Epithelial cell of proximal tubule (primary cell): ENCODE measurements around the gene PLPP7. TPM values are rescaled to one million over a fixed set of nuclear protein-coding genes. Genes with fewer than 3 reads are reported as not detected.

Experiments
- DNase-seq: peaks from one replicate; pipeline ENCODE4 v3.0.0-alpha.2; 2011; ENCODE audit warnings: low read depth
- H3K4me3 ChIP-seq: 2 replicates; pipeline ENCODE4 v1.5.1; 2011; ENCODE audit warnings: low read depth, mild to moderate bottlenecking, low read length
- total RNA-seq: library from RNA; depleted of rRNA; stranded (reverse); fragments of >200 nt; gene quantifications from 2 replicates; pipeline ENCODE4 v1.2.3, GENCODE V29; 2015
- TF ChIP-seq, protein P1 (sequence below): conservative IDR thresholded peaks from 2 replicates; pipeline ENCODE4 v1.5.1; 2012; ENCODE audit warnings: low read depth, mild to moderate bottlenecking, low read length

The PLPP7 gene
- total RNA-seq, 1 donor from 2014 or later = 2.2 TPM

DNA sequence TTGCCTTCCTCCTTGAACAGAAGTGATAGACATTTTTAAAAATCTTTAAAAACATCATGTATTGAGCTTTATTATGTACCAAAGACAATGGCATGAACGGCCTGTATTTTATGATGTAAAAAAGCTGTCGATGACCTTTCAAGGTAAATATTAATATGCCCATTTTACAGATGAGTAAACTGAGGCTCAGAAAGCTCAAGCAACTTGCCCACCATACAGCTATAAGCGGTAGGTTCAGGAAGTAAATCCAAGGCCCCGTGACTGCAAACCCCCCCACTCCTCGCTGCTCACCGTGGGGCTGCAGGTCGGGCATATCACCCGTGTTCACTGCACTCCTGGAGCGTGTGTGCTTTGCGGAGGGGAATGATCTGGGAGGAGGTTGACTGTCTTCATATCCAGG is 3.4 kb downstream of the PLPP7 start:
- no peak for DNase-seq
- TF ChIP-seq, protein P1, sequence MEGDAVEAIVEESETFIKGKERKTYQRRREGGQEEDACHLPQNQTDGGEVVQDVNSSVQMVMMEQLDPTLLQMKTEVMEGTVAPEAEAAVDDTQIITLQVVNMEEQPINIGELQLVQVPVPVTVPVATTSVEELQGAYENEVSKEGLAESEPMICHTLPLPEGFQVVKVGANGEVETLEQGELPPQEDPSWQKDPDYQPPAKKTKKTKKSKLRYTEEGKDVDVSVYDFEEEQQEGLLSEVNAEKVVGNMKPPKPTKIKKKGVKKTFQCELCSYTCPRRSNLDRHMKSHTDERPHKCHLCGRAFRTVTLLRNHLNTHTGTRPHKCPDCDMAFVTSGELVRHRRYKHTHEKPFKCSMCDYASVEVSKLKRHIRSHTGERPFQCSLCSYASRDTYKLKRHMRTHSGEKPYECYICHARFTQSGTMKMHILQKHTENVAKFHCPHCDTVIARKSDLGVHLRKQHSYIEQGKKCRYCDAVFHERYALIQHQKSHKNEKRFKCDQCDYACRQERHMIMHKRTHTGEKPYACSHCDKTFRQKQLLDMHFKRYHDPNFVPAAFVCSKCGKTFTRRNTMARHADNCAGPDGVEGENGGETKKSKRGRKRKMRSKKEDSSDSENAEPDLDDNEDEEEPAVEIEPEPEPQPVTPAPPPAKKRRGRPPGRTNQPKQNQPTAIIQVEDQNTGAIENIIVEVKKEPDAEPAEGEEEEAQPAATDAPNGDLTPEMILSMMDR = no peak
- no peak overlapping the region for H3K4me3 ChIP-seq

DNA sequence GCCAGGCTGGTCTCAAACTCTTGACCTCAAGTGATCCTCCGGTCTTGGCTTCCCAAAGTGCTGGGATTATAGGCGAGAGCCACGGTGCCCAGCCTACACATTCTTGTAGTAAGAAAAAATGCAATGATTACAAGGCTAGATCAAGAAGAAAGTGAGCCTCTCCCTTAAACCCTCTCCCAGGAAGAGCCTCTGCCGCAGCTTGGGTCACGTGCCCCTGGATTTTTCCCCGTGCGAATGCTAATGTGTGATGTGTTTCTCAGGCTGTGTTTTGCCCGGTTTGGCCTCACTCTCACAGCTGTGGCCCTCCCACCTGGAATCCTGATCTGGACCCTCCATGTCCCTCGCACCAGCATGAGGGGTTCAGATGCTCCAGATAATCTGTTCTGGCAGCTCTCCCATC is 6.9 kb downstream of the PLPP7 start:
- TF ChIP-seq, protein P1 = no peak
- no peak for DNase-seq
- H3K4me3 ChIP-seq = no peak overlapping the region

DNA sequence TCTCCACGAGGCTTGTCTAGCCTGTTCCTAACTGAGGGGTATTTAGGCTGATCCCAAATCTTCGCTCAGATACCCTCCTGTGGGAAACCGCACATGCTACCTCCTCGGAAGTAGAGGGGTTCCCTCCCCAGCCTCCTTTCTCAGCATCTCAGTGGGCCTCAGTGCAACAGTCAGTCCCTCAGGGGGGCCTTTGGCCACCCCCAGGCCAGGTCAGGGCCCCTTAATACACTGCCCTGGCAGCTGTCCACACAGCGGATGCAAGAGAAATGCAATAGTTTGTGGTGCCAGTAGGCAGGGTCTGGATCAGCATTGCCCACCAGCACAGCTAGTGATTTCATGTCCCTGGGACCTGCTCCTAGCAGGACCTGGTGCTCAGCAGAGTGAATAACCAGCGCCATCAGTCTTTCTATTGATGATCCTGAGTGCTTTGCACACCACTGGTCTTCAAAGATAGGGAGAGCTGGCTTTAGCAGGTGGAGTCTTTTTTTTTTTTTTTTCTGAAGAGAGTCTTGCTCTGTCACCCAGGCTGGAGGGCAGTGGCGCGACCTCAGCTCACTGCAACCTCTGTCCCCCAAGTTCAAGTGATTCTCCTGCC is 7.5 kb downstream of the PLPP7 start:
- DNase-seq = no peak
- no peak overlapping the region for H3K4me3 ChIP-seq
- TF ChIP-seq, protein P1 = no peak

DNA sequence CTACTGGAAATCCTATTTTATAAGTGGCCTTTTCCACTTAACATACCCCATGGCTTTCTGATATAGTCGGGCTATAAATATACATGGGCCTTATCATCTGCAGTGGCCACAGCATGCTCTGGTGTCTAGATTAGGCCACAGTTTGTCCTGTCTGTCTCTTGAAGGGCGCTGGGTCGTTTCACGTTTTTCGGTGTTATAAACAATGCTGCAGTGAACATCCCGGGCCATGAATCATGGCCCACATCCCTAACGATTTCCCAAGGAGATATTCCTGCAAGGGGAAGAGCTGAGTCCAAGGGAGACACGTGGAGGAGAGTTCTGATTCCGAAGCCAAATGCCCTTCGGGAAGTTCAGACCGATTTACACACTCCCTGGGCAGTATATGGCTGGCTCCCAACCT is 8.4 kb downstream of the PLPP7 start:
- TF ChIP-seq, protein P1 = no peak
- no peak overlapping the region for H3K4me3 ChIP-seq
- no peak for DNase-seq

DNA sequence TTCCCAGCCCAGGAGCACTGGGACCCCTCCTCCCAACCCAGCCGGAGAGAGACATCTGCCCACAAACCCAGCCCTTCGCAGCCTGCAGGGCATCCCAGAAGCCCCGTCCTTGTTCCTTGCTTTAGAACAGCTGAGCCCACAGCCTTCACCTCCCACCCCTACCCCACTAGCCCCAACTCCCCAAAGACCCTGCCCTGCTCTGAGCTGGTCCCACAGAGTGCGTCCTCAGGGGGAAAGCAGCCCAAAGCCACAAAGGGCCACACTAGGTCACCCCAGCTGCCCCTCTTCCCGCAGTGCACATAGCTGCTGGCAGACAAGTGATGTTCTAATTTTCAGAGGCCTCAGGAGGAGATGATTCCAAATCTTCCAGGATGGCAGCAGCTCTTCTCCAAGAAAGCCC is 8.8 kb downstream of the PLPP7 start:
- no peak overlapping the region for H3K4me3 ChIP-seq
- TF ChIP-seq, protein P1 = no peak
- no peak for DNase-seq

DNA sequence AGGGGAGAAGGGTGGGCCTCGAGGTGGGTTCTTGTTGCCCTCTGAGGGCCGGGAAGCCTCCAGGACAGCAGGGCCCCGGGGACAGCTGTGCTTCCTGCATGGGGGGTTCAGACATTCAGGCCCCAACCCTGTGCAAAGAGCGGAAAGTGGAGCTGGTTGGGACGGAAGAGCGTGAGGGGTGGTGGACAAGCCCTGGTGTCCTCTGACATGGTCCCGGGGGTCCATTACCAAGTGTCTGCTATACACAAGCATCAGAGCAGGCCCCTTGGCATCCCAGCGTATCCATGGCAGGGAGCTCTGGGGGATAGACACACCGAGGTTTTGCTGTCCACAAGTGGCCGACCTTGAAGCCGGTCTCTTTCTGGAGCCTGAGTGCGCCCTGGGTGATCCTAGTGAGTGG is 9.3 kb downstream of the PLPP7 start:
- H3K4me3 ChIP-seq = no peak overlapping the region
- no peak for DNase-seq
- TF ChIP-seq, protein P1 = no peak

DNA sequence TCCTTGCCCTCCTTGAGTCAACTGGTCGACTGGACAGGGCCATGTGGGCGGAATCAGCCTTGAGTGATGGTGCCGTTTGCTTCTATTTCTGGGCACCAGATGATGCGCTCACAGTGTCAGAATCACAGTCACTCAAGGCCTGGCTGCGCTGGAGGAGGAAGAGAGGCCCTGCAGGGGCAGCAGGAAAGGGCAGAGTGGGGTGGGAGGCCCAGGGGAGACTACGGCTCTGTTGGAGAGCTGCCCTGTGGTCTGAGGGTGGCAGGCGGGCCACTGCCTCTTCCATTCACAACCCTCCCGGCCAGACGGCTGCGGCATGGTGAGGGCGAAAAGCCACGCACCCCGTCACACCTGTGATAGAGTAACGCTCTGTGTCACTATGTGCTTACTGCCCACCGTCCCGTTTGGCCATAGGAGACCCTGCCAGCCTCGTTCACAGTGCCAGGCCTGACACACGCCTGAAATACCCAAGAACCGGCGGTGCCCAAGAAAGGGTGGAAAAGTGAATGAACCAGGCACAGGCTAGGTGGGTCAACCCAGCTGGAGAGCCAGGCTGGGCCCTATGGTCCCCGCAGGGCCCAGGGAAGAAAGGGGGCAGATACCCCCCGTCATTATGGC is 9.9 kb downstream of the PLPP7 start:
- no peak overlapping the region for H3K4me3 ChIP-seq
- DNase-seq = no peak
- TF ChIP-seq, protein P1 = no peak
